GM13977 (cell line): ENCODE results near the gene OSBPL6.
A peak's percentile ranks its signal among the peaks of the same experiment; 100 is the strongest.

ENCODE experiments used
- DNase-seq: peaks from one replicate; pipeline ENCODE4 v3.0.0; 2012; ENCODE audit warnings: low spot score
- CTCF ChIP-seq: IDR thresholded peaks from 2 replicates; pipeline ENCODE4 v1.5.1; 2012; ENCODE audit warnings: mild to moderate bottlenecking, control low read depth; ENCODE audit not compliant: insufficient read depth; ENCODE audit errors: extremely low read depth, missing control alignments
- in situ Hi-C: fragments of 300-500 bp; cut with MboI; formaldehyde crosslinking; loops from one replicate; pipeline ENCODE4 v1.12.0; 2022; ENCODE audit warnings: low sequenced_read_pairs, low pct_unique_long_range_greater_than_20kb, mixed read lengths, inconsistent platforms; ENCODE audit not compliant: unreplicated experiment

The OSBPL6 gene

GRCh38 chr2:178187861-178188260, 6.5 kb upstream of the OSBPL6 start:
- TF ChIP-seq CTCF, result no peak
- in situ Hi-C loops, result no loop called here
- DNase-seq, result no peak

- TF ChIP-seq CTCF, result no peak
- in situ Hi-C loops, result no loop called here
Measured at GRCh38 chr2:178188466-178188865, 5.8 kb upstream of the OSBPL6 start.

GRCh38 chr2:178191004-178191508, 3.3 kb upstream of the OSBPL6 start:
- peak; percentile 25 for DNase-seq
- TF ChIP-seq CTCF, result no peak
- in situ Hi-C loops, result no loop called here

More at GRCh38 chr2:178188466-178188865, 5.8 kb upstream of the OSBPL6 start:
- DNase-seq, result no peak

GRCh38 chr2:178191511-178191910, 2.8 kb upstream of the OSBPL6 start:
- TF ChIP-seq CTCF, result no peak
- in situ Hi-C loops, result no loop called here

GRCh38 chr2:178193496-178193822, 853 bp upstream of the OSBPL6 start:
- TF ChIP-seq CTCF, result no peak
- no peak for DNase-seq
- in situ Hi-C loops, result no loop called here

More at GRCh38 chr2:178191511-178191910, 2.8 kb upstream of the OSBPL6 start:
- DNase-seq, result no peak

GRCh38 chr2:178194600-178195389, 483 bp downstream of the OSBPL6 start:
- peak; percentile 30 for DNase-seq
- no peak for TF ChIP-seq CTCF
- in situ Hi-C loops, result no loop called here
